IMR-90 (cell line): ENCODE results near the gene CHD9. TPM values are rescaled to one million over a fixed set of nuclear protein-coding genes. Genes with fewer than 3 reads are reported as not detected.

Experiments used
- ATAC-seq: fragments of 200-7000 bp; cut with Tn5 transposase; 2 replicates; pipeline ENCODE4 v1.9.1; 2020; ENCODE audit warnings: low read depth, mild to moderate bottlenecking, moderate library complexity
- BruUV-seq: library from RNA; stranded (reverse); fragments of 400-500 nt; replicated peaks from 2 replicates; lab custom pipeline; 2021; lab: Mats Ljungman, UMichigan
- CTCF ChIA-PET: fragments of 300-600 bp; formaldehyde crosslinking; extraction: SDS; loops from one replicate; lab custom pipeline; 2021; ENCODE audit warnings: antibody characterized with exemption; lab: Yijun Ruan, JAX
- POLR2A ChIA-PET: fragments of 300-600 bp; sonication (Branson Sonifier 250); formaldehyde crosslinking; loops from one replicate; lab custom pipeline; 2022; ENCODE audit warnings: antibody characterized with exemption; ENCODE audit not compliant: unreplicated experiment; lab: Charles Lee
- DNase-seq: peaks from one replicate; pipeline ENCODE4 v3.0.0; 2013
- H2AFZ ChIP-seq: replicated peaks from 2 replicates; pipeline ENCODE3; 2013; ENCODE audit warnings: low read length, mild to moderate bottlenecking; ENCODE audit not compliant: poor library complexity
- H2AK5ac ChIP-seq: 2 replicates; pipeline ENCODE4 v1.6.1; 2013; ENCODE audit warnings: low read depth, low read length, inconsistent platforms
- H2AK9ac ChIP-seq: replicated peaks from 2 replicates; pipeline ENCODE3; 2013; ENCODE audit warnings: mild to moderate bottlenecking, low read depth, low read length, moderate library complexity; ENCODE audit not compliant: poor library complexity
- H2BK120ac ChIP-seq: 2 replicates; pipeline ENCODE4 v1.6.1; 2013; ENCODE audit warnings: low read depth, low read length, inconsistent platforms
- H2BK15ac ChIP-seq: 3 replicates; pipeline ENCODE4 v1.6.1; 2013; ENCODE audit warnings: low read depth, low read length, inconsistent platforms
- H2BK20ac ChIP-seq: 2 replicates; pipeline ENCODE4 v1.6.1; 2013; ENCODE audit warnings: low read depth, mild to moderate bottlenecking, inconsistent platforms, low read length, moderate library complexity
- H2BK5ac ChIP-seq: 2 replicates; pipeline ENCODE4 v1.6.1; 2013; ENCODE audit warnings: mild to moderate bottlenecking, low read depth, low read length, inconsistent platforms; ENCODE audit not compliant: poor library complexity, severe bottlenecking
- H3K14ac ChIP-seq: replicated peaks from 2 replicates; pipeline ENCODE4 v1.6.1; 2013; ENCODE audit warnings: low read depth, low read length, inconsistent platforms
- H3K18ac ChIP-seq: 2 replicates; pipeline ENCODE4 v1.6.1; 2013; ENCODE audit warnings: low read depth, low read length, control low read depth
- H3K23ac ChIP-seq: 2 replicates; pipeline ENCODE4 v1.6.1; 2013; ENCODE audit warnings: low read depth, low read length, inconsistent platforms
- H3K27ac ChIP-seq: 2 replicates; pipeline ENCODE4 v1.5.1; 2013; ENCODE audit warnings: mild to moderate bottlenecking, control low read depth, low read length; ENCODE audit not compliant: insufficient read depth
- H3K27me3 ChIP-seq: 2 replicates; pipeline ENCODE4 v1.6.1; 2013; ENCODE audit warnings: low read length; ENCODE audit not compliant: control insufficient read depth, insufficient read depth
- H3K36me3 ChIP-seq: 2 replicates; pipeline ENCODE4 v1.6.1; 2013; ENCODE audit warnings: low read length, mixed read lengths; ENCODE audit not compliant: control insufficient read depth, insufficient read depth
- H3K4ac ChIP-seq: 2 replicates; pipeline ENCODE4 v1.6.1; 2013; ENCODE audit warnings: low read depth, low read length, inconsistent platforms
- H3K4me1 ChIP-seq: 2 replicates; pipeline ENCODE4 v1.6.1; 2013; ENCODE audit warnings: low read length, mixed read lengths; ENCODE audit not compliant: control insufficient read depth, insufficient read depth
- H3K4me2 ChIP-seq: 2 replicates; pipeline ENCODE4 v1.6.1; 2013; ENCODE audit warnings: low read depth, mild to moderate bottlenecking, control low read depth, low read length, moderate library complexity
- H3K4me3 ChIP-seq: 2 replicates; pipeline ENCODE4 v1.5.1; 2013; ENCODE audit warnings: low read depth, mild to moderate bottlenecking, control low read depth, low read length, moderate library complexity; ENCODE audit not compliant: insufficient read depth
- H3K56ac ChIP-seq: 2 replicates; pipeline ENCODE4 v1.6.1; 2013; ENCODE audit warnings: low read length, inconsistent platforms; ENCODE audit not compliant: insufficient read depth; ENCODE audit errors: extremely low read depth
- H3K79me1 ChIP-seq, 2 experiments: 2 replicates each; pipeline ENCODE4 v1.6.1; 2013; ENCODE audit warnings: low read length in 2 of 2, inconsistent platforms in 1 of 2, low read depth in 1 of 2
- H3K9ac ChIP-seq: 2 replicates; pipeline ENCODE4 v1.6.1; 2013; ENCODE audit warnings: low read depth, low read length, control low read depth
- H3K9me1 ChIP-seq: 2 replicates; pipeline ENCODE4 v1.6.1; 2013; ENCODE audit warnings: low read length, inconsistent platforms; ENCODE audit not compliant: insufficient read depth
- H3K9me3 ChIP-seq: 2 replicates; pipeline ENCODE4 v1.6.1; 2013; ENCODE audit warnings: low read length; ENCODE audit not compliant: control insufficient read depth, insufficient read depth
- H4K20me1 ChIP-seq: 2 replicates; pipeline ENCODE4 v1.6.1; 2013; ENCODE audit warnings: low read length, inconsistent platforms; ENCODE audit not compliant: insufficient read depth
- H4K5ac ChIP-seq: 2 replicates; pipeline ENCODE4 v1.6.1; 2013; ENCODE audit warnings: mild to moderate bottlenecking, low read depth, low read length, control low read depth
- H4K8ac ChIP-seq, 2 experiments: 2 replicates each; pipeline ENCODE4 v1.6.1; 2013; ENCODE audit warnings: low read depth in 2 of 2, low read length in 2 of 2, control low read depth in 1 of 2, inconsistent platforms in 1 of 2
- H4K91ac ChIP-seq: 2 replicates; pipeline ENCODE4 v1.6.1; 2013; ENCODE audit warnings: low read depth, low read length, inconsistent platforms; ENCODE audit not compliant: insufficient read depth
- CHD1 ChIP-seq: IDR thresholded peaks from 2 replicates; pipeline ENCODE4 v1.6.1; 2012; ENCODE audit warnings: low read depth, low read length, improper control_type of control experiment
- CTCF ChIP-seq: conservative IDR thresholded peaks from 2 replicates; pipeline ENCODE4 v1.5.1; 2012; ENCODE audit warnings: mild to moderate bottlenecking, low read depth, low read length, improper control_type of control experiment
- MAFK ChIP-seq: IDR thresholded peaks from 2 replicates; pipeline ENCODE4 v1.6.1; 2012; ENCODE audit warnings: low read depth, low read length, improper control_type of control experiment
- MXI1 ChIP-seq: IDR thresholded peaks from 2 replicates; pipeline ENCODE4 v1.6.1; 2012; ENCODE audit warnings: low read depth, mild to moderate bottlenecking, low read length, moderate library complexity, borderline replicate concordance
- POLR2A ChIP-seq: IDR thresholded peaks from 2 replicates; pipeline ENCODE4 v1.6.1; 2012; ENCODE audit warnings: mild to moderate bottlenecking, low read depth, low read length
- RAD21 ChIP-seq: IDR thresholded peaks from 2 replicates; pipeline ENCODE4 v1.6.1; 2012; ENCODE audit warnings: low read length, improper control_type of control experiment
- RFX5 ChIP-seq: IDR thresholded peaks from 2 replicates; pipeline ENCODE4 v1.8.0; 2012; ENCODE audit warnings: low read depth, mild to moderate bottlenecking, low read length, moderate library complexity
- WGBS, 2 experiments: methylation state at CpG; one replicate each; pipeline versions ENCODE4 v1.1.5 to v1.1.7; 2013; ENCODE audit warnings: missing lambda C conversion rate in 2 of 2; ENCODE audit not compliant: insufficient read length in 1 of 2; ENCODE audit errors: extremely low coverage in 2 of 2; 5-methylcytosine and 5-hydroxymethylcytosine counted together
- dilution Hi-C: fragments of 300-500 bp; cut with HindIII; formaldehyde crosslinking; loops from one replicate; pipeline ENCODE4 v1.14.3; 2018; ENCODE audit warnings: low sequenced_read_pairs; ENCODE audit not compliant: unreplicated experiment
- in situ Hi-C: fragments of 300-500 bp; cut with MboI; formaldehyde crosslinking; loops from 3 replicates; pipeline ENCODE4 v1.14.3; 2019; ENCODE audit warnings: low sequenced_read_pairs, inconsistent platforms, mixed read lengths
- intact Hi-C: fragments of 100-400 bp; cut with micrococcal nuclease; formaldehyde crosslinking; loops from 2 replicates; pipeline ENCODE4 v1.10.0; 2022
- polyA plus RNA-seq, 3 experiments: library from polyadenylated mRNA; depleted of rRNA; stranded (reverse); fragments of >200 nt; gene quantifications; 2 replicates each; pipeline ENCODE4 v1.2.3, GENCODE V29; 2012; ENCODE audit warnings: low replicate concordance in 1 of 3
- total RNA-seq: library from RNA; depleted of rRNA; stranded (reverse); fragments of >200 nt; gene quantifications from 2 replicates; pipeline ENCODE4 v1.2.3, GENCODE V29; 2012

CHD9 gene
- total and polyA plus RNA-seq, 2 of the 4 experiments (the other 2 are of a cell fraction), result 9.1 to 48.8 TPM

GRCh38 chr16:53115047-53115446 lies 60.3 kb downstream of the CHD9 start:
- Histone ChIP-seq H3K18ac (no peak overlapping the region), H3K4me3 (no peak overlapping the region), H4K91ac (no peak overlapping the region), H3K23ac (no peak overlapping the region), H3K79me1 (peaks cover 13 to 29% of the 10 kb centered on the region in 2 experiments; a peak in 3 of 4 replicates), H2AFZ (no peak overlapping the region), H3K56ac (no peak overlapping the region), H2BK15ac (no peak overlapping the region), H3K4ac (no peak overlapping the region), H4K20me1 (no peaks in the 10 kb centered on the region), H2AK9ac (no peak overlapping the region), H3K9ac (no peak overlapping the region), H3K36me3 (no peaks in the 10 kb centered on the region), H3K27ac (no peak overlapping the region), H3K27me3 (no peaks in the 10 kb centered on the region), H2BK5ac (no peak overlapping the region), H2AK5ac (no peak overlapping the region), H3K9me3 (no peaks in the 10 kb centered on the region), H4K8ac (no peak overlapping the region), H4K5ac (no peak overlapping the region), H2BK120ac (no peak overlapping the region), H3K14ac (no peak overlapping the region), H3K4me2 (no peak overlapping the region), H2BK20ac (no peak overlapping the region), H3K9me1 (no peaks in the 10 kb centered on the region), H3K4me1 (0 out of 2 replicates have a peak, but pooled peaks cover 2% of the 10 kb centered on the region)
- in situ Hi-C loops (no loop called here), intact Hi-C loops (no loop called here), dilution Hi-C loops (no loop called here)
- POLR2A ChIA-PET, result no interaction called here
- no peak for TF ChIP-seq MXI1
- TF ChIP-seq RAD21, result no peak
- TF ChIP-seq MAFK, result no peak
- no peak for TF ChIP-seq CHD1
- TF ChIP-seq RFX5, result no peak
- no peak for TF ChIP-seq CTCF
- TF ChIP-seq POLR2A, result no peak
- no TSS peak for BruUV-seq
- no CpG with 5 or more reads among the region's 2 CpGs for WGBS, 2 experiments
- DNase-seq, result no peak
- CTCF ChIA-PET, result interaction anchor here (1.1 kb wide), 1 partner anchor 11 kb away, joined by 3 read pairs; no protein-coding TSS in a partner anchor
- ATAC-seq, result no peak
